ENCODE results near the gene FAM3D. TPM values are rescaled to one million over a fixed set of nuclear protein-coding genes. Genes with fewer than 3 reads are reported as not detected.
"Not testable (repeated sequence)": the region's sequence is repeated elsewhere in the genome, so short reads cannot be mapped to it uniquely, and the experiment has no call there.

Gene FAM3D
- total and polyA plus RNA-seq, 2 donors from 2014 or later, result 0.41 to 0.60 TPM

DNA sequence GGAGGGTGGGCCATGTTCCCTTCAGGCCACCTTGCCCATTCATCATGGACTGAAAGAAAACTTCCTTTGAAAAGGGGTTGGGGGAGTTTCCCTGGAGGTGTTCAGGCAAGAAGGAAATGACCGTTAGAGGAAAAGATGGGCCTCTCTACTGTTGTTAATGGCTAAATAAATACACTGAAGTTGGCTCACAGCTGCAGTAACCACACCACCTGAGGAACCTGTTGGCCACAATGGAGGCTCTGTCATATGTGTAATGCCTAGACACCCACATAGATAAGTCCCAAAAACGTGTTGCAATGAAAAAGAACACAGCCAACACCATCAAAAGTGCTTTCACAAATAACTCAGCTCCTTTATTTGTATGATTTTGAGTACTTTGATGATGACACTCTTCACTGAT, 38.2 kb upstream of the FAM3D start:
- DNase-seq (no peak), FAIRE-seq (no peak)
- H3K9ac ChIP-seq (ENCODE audit: low read length in 3 of 3), result no peak overlapping the region
- no peak overlapping the region for H3K27ac ChIP-seq (ENCODE audit: low read depth in 2 of 2, low read length in 2 of 2)
- H3K36me3 ChIP-seq (ENCODE audit: control insufficient read depth in 2 of 3, insufficient read depth in 3 of 3, low read length in 3 of 3), result no peaks in the 10 kb centered on the region
- H3K27me3 ChIP-seq (ENCODE audit: control insufficient read depth, insufficient read depth, low read length), result no peaks in the 10 kb centered on the region
- peaks cover 0 to 2% (median 0%) of the 10 kb centered on the region in 3 donors for H3K4me1 ChIP-seq (ENCODE audit: control insufficient read depth in 2 of 3, insufficient read depth in 2 of 3, low read depth in 1 of 3, low read length in 3 of 3)
- no peak overlapping the region for H3K4me3 ChIP-seq (ENCODE audit: low read length in 3 of 3)
- no peak for TF ChIP-seq CTCF (IDR thresholded peaks at IDR 0.05; ENCODE audit: borderline replicate concordance, extremely low read depth, insufficient read depth)
- intact Hi-C loops (cut with DNase I), result no loop called here
- H3K9me3 ChIP-seq (ENCODE audit: control insufficient read depth in 2 of 3, insufficient read depth in 1 of 3, low read length in 3 of 3), result no peaks in the 10 kb centered on the region

- FAIRE-seq; DNase-seq; H3K36me3 ChIP-seq (ENCODE audit: control insufficient read depth in 2 of 3, insufficient read depth in 3 of 3, low read length in 3 of 3); intact Hi-C loops (cut with DNase I); H3K4me3 ChIP-seq (ENCODE audit: low read length in 3 of 3); H3K9me3 ChIP-seq (ENCODE audit: control insufficient read depth in 2 of 3, insufficient read depth in 1 of 3, low read length in 3 of 3); H3K4me1 ChIP-seq (ENCODE audit: control insufficient read depth in 2 of 3, insufficient read depth in 2 of 3, low read depth in 1 of 3, low read length in 3 of 3); H3K9ac ChIP-seq (ENCODE audit: low read length in 3 of 3); H3K27me3 ChIP-seq (ENCODE audit: control insufficient read depth, insufficient read depth, low read length); H3K27ac ChIP-seq (ENCODE audit: low read depth in 2 of 2, low read length in 2 of 2): not testable (repeated sequence)
Measured at GRCh38 chr3:58704304-58704703, 37.7 kb upstream of the FAM3D start.

- DNase-seq (no peak), FAIRE-seq (no peak)
- Histone ChIP-seq H3K36me3 (ENCODE audit: control insufficient read depth in 2 of 3, insufficient read depth in 3 of 3, low read length in 3 of 3) (no peaks in the 10 kb centered on the region), H3K4me3 (ENCODE audit: low read length in 3 of 3) (no peak overlapping the region), H3K27ac (ENCODE audit: low read depth in 2 of 2, low read length in 2 of 2) (no peak overlapping the region), H3K9ac (ENCODE audit: low read length in 3 of 3) (no peak overlapping the region), H3K27me3 (ENCODE audit: control insufficient read depth, insufficient read depth, low read length) (no peaks in the 10 kb centered on the region), H3K4me1 (ENCODE audit: control insufficient read depth in 2 of 3, insufficient read depth in 2 of 3, low read depth in 1 of 3, low read length in 3 of 3) (peaks cover 0 to 14% (median 0%) of the 10 kb centered on the region in 3 donors), H3K9me3 (ENCODE audit: control insufficient read depth in 2 of 3, insufficient read depth in 1 of 3, low read length in 3 of 3) (no peaks in the 10 kb centered on the region)
- intact Hi-C loops (cut with DNase I), result no loop called here
- TF ChIP-seq CTCF (IDR thresholded peaks at IDR 0.05; ENCODE audit: borderline replicate concordance, extremely low read depth, insufficient read depth), result no peak
Measured at GRCh38 chr3:58698246-58698645, 31.7 kb upstream of the FAM3D start.

GRCh38 chr3:58697561-58697960, 31.0 kb upstream of the FAM3D start:
- Histone ChIP-seq H3K9ac (ENCODE audit: low read length in 3 of 3) (no peak overlapping the region), H3K9me3 (ENCODE audit: control insufficient read depth in 2 of 3, insufficient read depth in 1 of 3, low read length in 3 of 3) (no peaks in the 10 kb centered on the region), H3K4me3 (ENCODE audit: low read length in 3 of 3) (no peak overlapping the region), H3K27ac (ENCODE audit: low read depth in 2 of 2, low read length in 2 of 2) (no peak overlapping the region), H3K27me3 (ENCODE audit: control insufficient read depth, insufficient read depth, low read length) (no peaks in the 10 kb centered on the region), H3K4me1 (ENCODE audit: control insufficient read depth in 2 of 3, insufficient read depth in 2 of 3, low read depth in 1 of 3, low read length in 3 of 3) (peaks cover 0 to 14% (median 0%) of the 10 kb centered on the region in 3 donors), H3K36me3 (ENCODE audit: control insufficient read depth in 2 of 3, insufficient read depth in 3 of 3, low read length in 3 of 3) (no peaks in the 10 kb centered on the region)
- TF ChIP-seq CTCF (IDR thresholded peaks at IDR 0.05; ENCODE audit: borderline replicate concordance, extremely low read depth, insufficient read depth), result no peak
- no peak for DNase-seq
- no peak for FAIRE-seq
- intact Hi-C loops (cut with DNase I), result no loop called here

- DNase-seq; H3K9me3 ChIP-seq (ENCODE audit: control insufficient read depth in 2 of 3, insufficient read depth in 1 of 3, low read length in 3 of 3); intact Hi-C loops (cut with DNase I); H3K9ac ChIP-seq (ENCODE audit: low read length in 3 of 3); H3K27ac ChIP-seq (ENCODE audit: low read depth in 2 of 2, low read length in 2 of 2); H3K27me3 ChIP-seq (ENCODE audit: control insufficient read depth, insufficient read depth, low read length); H3K4me3 ChIP-seq (ENCODE audit: low read length in 3 of 3); H3K36me3 ChIP-seq (ENCODE audit: control insufficient read depth in 2 of 3, insufficient read depth in 3 of 3, low read length in 3 of 3); FAIRE-seq: not testable (repeated sequence)
- H3K4me1 ChIP-seq (ENCODE audit: control insufficient read depth in 2 of 3, insufficient read depth in 2 of 3, low read depth in 1 of 3, low read length in 3 of 3), result peaks cover 0 to 14% (median 0%) of the 10 kb centered on the region in 3 donors
Measured at GRCh38 chr3:58696813-58697212, 30.2 kb upstream of the FAM3D start.
